Measurements from ENCODE around the gene SH3RF1.
"Not testable (repeated sequence)": the region's sequence is repeated elsewhere in the genome, so short reads cannot be mapped to it uniquely, and the experiment has no call there.

SH3RF1 gene

DNA sequence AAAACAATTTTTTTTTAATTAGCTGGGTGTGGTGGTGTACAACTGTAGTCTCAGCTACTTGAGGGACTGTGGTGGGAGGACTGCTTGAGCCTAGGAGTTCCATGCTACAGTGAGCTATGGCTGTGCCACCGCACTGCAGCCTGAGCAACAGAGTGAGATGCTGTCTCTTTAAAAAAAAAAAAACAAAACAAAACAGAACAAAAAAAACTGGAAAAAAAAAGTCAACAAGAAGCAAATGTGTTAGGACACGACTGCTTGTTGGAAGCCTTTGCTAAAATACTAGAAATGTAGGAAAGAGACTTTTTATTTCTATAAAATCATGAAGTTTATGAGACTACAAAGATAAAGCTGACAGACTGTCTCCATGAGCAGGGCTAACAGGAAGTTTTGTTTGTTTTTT, 87.2 kb downstream of the SH3RF1 start:
- no peak for DNase-seq (ENCODE audit: extremely low read depth, insufficient read length)
- TF ChIP-seq, protein P1, sequence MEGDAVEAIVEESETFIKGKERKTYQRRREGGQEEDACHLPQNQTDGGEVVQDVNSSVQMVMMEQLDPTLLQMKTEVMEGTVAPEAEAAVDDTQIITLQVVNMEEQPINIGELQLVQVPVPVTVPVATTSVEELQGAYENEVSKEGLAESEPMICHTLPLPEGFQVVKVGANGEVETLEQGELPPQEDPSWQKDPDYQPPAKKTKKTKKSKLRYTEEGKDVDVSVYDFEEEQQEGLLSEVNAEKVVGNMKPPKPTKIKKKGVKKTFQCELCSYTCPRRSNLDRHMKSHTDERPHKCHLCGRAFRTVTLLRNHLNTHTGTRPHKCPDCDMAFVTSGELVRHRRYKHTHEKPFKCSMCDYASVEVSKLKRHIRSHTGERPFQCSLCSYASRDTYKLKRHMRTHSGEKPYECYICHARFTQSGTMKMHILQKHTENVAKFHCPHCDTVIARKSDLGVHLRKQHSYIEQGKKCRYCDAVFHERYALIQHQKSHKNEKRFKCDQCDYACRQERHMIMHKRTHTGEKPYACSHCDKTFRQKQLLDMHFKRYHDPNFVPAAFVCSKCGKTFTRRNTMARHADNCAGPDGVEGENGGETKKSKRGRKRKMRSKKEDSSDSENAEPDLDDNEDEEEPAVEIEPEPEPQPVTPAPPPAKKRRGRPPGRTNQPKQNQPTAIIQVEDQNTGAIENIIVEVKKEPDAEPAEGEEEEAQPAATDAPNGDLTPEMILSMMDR (IDR thresholded peaks at IDR 0.05; ENCODE audit: insufficient read depth, low read length, poor library complexity, severe bottlenecking), result no peak
- H3K27me3 ChIP-seq (replicated peaks; ENCODE audit: control insufficient read depth, insufficient read depth, low read length), result no peaks in the 10 kb centered on the region
- no peaks in the 10 kb centered on the region for H3K36me3 ChIP-seq (ENCODE audit: control insufficient read depth, insufficient read depth, low read length)
- H3K4me3 ChIP-seq (replicated peaks; ENCODE audit: low read depth, low read length), result no peak overlapping the region

DNA sequence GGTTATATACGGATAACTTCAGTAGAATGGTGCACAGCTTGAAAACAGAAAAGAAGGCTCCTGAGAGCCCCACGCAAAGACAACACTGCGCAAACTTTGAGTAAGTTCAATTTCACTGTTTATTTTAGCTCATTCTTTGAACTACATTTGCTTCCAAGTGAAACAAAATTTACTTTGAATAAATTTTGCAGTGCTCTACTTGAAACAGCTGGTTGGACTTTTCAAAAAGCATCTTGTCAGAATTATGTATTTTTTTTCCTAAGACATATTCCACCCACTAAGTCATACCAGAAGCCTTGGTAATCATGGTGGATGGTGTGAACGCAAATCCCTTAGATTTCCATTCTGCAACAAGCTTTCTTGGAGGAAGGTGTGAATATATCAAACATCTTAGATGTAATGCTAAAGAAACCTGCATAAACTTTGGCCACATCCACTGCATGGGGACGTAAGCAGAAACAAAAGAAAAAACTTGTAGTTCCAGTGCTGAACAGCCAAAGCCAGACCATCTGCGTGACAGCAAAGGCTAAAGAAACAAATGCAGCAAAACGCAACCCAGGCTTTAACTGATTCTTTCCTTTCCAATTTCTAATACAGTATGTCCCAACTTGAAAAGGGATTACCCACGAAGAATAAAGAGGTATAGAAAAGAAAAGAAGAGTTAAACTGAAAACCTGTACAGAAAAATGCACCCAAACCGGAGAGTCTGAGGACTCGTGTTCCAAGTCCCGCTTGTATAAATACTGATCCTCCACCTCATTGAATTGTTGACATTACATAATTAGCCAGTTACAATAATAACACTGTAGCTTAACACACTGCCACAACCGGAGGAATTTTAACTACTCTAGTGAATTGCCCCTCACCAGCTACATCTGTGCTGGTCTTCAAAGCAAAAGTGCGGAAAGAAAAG, 90.9 kb downstream of the SH3RF1 start:
- no peaks in the 10 kb centered on the region for H3K36me3 ChIP-seq (ENCODE audit: control insufficient read depth, insufficient read depth, low read length)
- DNase-seq (ENCODE audit: extremely low read depth, insufficient read length), result no peak
- H3K4me3 ChIP-seq (replicated peaks; ENCODE audit: low read depth, low read length), result no peak overlapping the region
- TF ChIP-seq, protein P1 (IDR thresholded peaks at IDR 0.05; ENCODE audit: insufficient read depth, low read length, poor library complexity, severe bottlenecking), result no peak
- no peaks in the 10 kb centered on the region for H3K27me3 ChIP-seq (replicated peaks; ENCODE audit: control insufficient read depth, insufficient read depth, low read length)

DNA sequence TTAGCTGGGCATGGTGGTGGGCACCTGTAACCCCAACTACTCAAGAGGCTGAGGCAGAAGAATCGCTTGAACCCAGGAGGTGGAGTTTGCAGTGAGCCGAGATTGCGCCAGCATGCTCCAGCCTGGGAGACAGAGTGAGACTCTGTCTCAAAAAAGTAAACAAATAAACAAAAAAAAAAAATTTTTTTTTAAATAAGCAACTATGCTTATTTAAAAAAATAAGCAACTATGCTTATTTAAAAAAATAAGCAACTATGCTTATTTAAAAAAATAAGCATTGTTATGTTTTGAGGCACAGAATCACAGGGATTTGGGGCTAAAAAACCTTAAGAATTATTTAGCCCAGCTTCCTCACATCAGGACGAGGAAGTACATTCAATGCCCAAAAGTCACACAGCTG, 92.7 kb downstream of the SH3RF1 start:
- DNase-seq (ENCODE audit: extremely low read depth, insufficient read length); H3K27me3 ChIP-seq (replicated peaks; ENCODE audit: control insufficient read depth, insufficient read depth, low read length): not testable (repeated sequence)

DNA sequence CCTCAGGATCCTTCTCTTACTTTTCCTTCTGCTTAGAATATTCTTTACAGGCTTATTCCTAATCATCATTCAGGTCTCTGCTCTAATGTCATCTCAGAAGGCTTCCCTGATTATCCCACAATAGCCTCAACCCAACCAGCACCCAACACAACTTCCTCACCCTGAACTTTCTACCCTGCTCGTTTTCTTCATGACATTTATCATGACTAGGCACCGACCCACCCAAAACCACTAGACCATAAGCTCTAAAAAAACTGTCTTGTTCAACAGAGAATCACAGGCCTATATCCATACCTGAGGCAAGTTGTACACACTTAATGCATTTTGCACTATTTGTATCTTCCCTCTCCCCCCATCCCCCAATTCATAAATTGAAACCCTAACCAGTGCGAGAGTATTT, 95.3 kb downstream of the SH3RF1 start:
- no peak for DNase-seq (ENCODE audit: extremely low read depth, insufficient read length)
- Histone ChIP-seq H3K27me3 (replicated peaks; ENCODE audit: control insufficient read depth, insufficient read depth, low read length) (no peaks in the 10 kb centered on the region), H3K36me3 (ENCODE audit: control insufficient read depth, insufficient read depth, low read length) (no peaks in the 10 kb centered on the region), H3K4me3 (replicated peaks; ENCODE audit: low read depth, low read length) (no peak overlapping the region)
- TF ChIP-seq, protein P1 (IDR thresholded peaks at IDR 0.05; ENCODE audit: insufficient read depth, low read length, poor library complexity, severe bottlenecking), result no peak

More for the DNA sequence above, 92.7 kb downstream of the SH3RF1 start:
- H3K4me3 ChIP-seq (replicated peaks; ENCODE audit: low read depth, low read length); H3K36me3 ChIP-seq (ENCODE audit: control insufficient read depth, insufficient read depth, low read length): not testable (repeated sequence)

DNA sequence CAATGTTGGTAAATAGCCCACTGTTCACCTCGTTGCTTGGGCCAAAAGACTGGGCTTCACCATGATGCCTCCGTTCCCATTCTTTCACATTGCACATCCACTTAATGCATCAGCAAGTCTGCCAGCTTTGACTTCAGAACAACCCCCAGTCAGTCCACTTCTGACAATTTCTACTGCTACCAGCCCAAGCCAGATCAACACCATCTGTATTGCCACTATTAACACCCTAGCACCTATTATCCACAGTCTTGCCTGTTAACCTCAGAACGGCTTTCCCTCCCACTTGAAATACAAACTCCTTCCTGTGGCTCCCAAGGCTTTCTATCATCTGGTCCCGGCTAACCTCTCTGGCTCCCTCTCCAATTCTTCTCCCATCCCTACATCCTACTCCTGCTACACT, 95.7 kb downstream of the SH3RF1 start:
- Histone ChIP-seq H3K36me3 (ENCODE audit: control insufficient read depth, insufficient read depth, low read length) (no peaks in the 10 kb centered on the region), H3K27me3 (replicated peaks; ENCODE audit: control insufficient read depth, insufficient read depth, low read length) (no peaks in the 10 kb centered on the region), H3K4me3 (replicated peaks; ENCODE audit: low read depth, low read length) (no peak overlapping the region)
- TF ChIP-seq, protein P1 (IDR thresholded peaks at IDR 0.05; ENCODE audit: insufficient read depth, low read length, poor library complexity, severe bottlenecking), result no peak
- DNase-seq (ENCODE audit: extremely low read depth, insufficient read length), result no peak

DNA sequence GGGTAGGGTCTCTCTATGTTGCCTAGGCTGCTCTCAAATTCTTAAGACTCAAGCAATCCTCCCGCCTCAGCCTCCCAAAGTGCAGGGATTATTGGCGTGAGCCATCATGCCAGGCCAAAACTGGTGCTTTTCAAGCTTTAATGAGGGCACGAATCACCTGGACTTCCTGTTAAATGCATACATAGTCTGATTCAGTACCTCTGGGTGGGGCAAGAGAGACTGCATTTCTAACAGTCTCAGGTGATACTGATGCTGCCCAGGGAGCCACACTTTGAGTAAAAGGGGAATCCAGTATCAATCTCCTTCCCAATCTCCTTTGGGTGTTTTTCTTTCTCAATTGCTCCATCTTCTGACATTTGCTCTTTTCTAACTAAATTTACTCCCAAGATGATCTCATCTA, 96.5 kb downstream of the SH3RF1 start:
- H3K36me3 ChIP-seq (ENCODE audit: control insufficient read depth, insufficient read depth, low read length), result no peaks in the 10 kb centered on the region
- DNase-seq (ENCODE audit: extremely low read depth, insufficient read length), result no peak
- TF ChIP-seq, protein P1 (IDR thresholded peaks at IDR 0.05; ENCODE audit: insufficient read depth, low read length, poor library complexity, severe bottlenecking), result no peak
- H3K27me3 ChIP-seq (replicated peaks; ENCODE audit: control insufficient read depth, insufficient read depth, low read length), result no peaks in the 10 kb centered on the region
- H3K4me3 ChIP-seq (replicated peaks; ENCODE audit: low read depth, low read length), result no peak overlapping the region
